Frontal cortex (tissue), 4 donors: ENCODE results near the gene CA10. TPM values are rescaled to one million over a fixed set of nuclear protein-coding genes. Genes with fewer than 3 reads are reported as not detected.

Experiments
- DNase-seq, 2 donors: peaks; one replicate each; pipeline ENCODE4 v3.0.0; 2012; ENCODE audit warnings: low spot score in 2 of 2
- FAIRE-seq: peaks from 2 replicates; lab custom pipeline; 2012; peaks lifted over from hg19 to GRCh38; lab: Jason Lieb, UNC
- total RNA-seq: library from RNA; depleted of rRNA; stranded (reverse); fragments of >200 nt; gene quantifications from one replicate; pipeline ENCODE4 v1.2.3, GENCODE V29; 2014
- donor health status: control.
- donor health status: control.
- donor health status: control.

The CA10 gene
- total RNA-seq, 1 donor from 2014 or later, result 39.5 TPM

DNA sequence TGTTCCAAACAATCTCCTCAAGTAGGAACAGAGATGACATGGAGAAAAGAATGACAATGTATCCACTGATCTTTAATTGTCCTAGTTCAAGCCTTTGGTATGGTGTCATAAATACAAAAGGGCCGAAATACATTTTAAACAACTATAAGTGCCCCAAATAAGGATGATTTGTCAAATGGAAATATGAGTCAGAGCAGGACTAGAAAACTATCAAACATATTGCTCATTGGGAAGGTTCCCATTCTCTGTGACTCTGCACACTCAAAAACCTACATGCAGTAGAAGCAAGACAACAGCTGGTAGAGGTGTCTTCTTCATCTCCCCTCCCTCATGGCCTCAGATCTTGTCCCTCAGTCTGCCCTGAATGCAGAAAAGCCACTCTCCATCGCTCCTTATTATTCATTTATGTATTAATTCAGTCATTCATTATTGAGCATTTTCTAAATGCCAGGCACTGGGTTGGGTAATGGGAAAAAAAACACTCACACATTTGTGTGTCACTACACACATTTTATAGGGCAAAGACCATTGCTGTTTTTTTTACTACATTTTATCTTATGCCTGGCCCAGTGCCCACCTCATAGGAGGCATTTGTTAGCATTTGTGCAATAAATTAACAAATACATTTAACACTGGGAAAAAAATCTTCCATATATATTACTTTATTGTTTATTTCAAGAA is 10.1 kb downstream of the CA10 start:
- FAIRE-seq (no peak), DNase-seq (no peak)

DNA sequence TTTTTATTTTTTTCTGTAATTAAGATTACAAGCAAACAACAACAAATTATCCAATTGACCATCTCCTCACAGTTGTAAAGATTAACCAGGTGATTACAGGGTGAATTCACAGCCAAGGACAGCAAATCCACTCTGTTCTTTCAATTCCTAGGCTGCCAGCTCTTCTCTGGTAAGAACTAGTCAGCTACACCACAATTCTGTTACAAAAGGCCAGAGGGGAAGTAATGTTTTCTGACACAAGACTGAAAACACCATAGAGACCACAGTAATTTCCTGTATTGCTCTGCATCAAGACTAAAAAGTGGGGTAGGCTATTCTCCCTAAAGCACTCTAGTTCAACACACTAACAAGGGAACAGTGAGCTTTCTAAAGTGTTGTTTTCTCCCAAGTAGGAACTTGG is 10.6 kb downstream of the CA10 start:
- FAIRE-seq, result no peak
- no peak for DNase-seq

DNA sequence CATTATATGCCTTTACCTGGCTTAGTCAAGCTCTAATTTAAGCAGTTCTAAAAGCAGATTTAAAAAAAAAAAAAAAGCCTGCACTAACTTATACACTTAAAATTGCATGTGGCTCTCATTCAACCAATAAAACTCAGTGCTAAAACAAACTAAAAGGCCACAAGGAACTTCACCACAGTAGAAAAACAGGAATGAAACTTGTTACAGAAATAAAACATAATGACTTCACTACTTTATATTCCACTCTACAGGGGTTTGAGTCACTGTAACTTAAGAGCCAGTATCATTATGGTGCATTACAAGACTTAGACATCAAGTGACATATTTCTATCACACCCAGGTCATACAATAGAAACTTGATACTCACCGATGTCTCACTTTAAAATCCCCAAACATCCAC is 11.1 kb downstream of the CA10 start:
- no peak for DNase-seq

DNA sequence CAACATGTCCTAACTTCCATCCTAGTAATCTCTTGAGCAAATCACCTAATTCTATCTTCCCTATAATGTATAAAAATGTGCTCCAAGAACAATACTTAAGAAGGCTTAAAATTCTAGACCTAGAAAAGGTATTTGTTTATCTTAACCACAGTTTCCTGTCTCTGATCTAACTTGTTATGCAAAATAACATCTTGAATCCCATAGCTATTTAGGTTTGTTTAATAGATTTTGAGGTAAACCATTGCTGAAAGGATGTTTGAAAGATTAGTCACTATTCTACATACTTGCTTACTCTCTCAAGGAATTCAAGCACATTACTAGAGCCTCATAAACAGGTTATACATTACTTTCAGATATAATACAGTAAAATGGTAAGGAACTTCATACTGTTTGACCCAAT is 13.0 kb downstream of the CA10 start:
- DNase-seq (no peak), FAIRE-seq (no peak)

More for the DNA sequence above, 11.1 kb downstream of the CA10 start:
- no peak for FAIRE-seq

DNA sequence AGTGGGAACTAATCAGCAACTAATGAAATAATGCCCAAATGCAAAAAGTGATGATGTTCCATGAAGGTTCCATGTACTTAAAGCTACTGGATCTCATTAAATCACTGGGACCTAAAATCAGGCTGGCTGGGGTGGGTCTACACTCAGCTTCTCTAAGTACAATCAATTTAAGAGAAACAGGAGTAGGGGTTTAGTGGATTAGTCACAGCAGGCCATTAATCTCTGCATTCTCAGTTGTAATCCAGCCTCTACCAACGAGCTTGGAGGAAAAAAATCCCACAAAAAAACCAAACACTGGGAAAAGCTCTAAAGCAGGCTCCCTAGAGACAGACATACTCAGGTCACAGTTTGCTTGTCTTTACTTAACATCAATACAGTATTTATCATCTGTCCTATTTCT is 15.0 kb downstream of the CA10 start:
- DNase-seq (no peak), FAIRE-seq (no peak)

DNA sequence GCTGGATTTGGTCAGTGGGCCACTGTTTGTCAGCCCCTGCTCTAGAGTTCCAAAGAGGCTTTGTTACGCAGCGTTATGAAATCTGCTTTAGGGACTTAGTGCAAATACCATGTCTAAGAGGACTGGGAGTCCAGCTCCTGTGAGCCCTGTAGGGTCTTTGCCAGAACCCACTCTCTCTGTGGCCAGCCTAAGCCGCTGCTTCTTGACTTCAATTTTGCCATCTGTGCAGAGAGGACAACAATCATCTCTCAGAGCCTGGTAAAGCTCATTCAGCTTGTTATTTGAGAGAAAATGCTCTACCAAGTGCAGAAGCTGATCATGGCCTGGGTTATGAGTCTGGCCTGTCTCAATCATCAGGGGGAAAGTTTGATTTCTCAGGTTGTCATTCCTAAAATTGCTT is 17.9 kb downstream of the CA10 start:
- FAIRE-seq, result no peak
- DNase-seq, result no peak

DNA sequence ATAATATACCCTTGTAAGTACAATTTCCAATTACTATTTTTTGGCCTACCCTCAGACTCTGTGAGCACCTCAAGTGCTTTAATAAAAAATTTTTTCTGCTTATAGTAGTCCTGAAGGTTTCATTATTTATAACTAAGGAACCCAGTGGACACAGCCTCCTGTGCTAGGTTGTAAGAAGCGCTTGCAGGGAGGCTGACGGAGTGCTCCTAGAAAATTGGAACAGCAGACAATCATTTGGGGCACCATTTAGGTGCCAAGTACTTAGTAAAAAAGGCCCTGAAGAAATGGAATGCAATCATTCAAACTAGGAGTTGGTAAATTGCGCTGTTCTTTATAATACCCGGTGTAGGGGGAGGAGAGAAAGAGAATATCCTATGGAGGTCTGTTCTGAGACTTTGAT is 19.8 kb downstream of the CA10 start:
- DNase-seq (no peak), FAIRE-seq (no peak)

DNA sequence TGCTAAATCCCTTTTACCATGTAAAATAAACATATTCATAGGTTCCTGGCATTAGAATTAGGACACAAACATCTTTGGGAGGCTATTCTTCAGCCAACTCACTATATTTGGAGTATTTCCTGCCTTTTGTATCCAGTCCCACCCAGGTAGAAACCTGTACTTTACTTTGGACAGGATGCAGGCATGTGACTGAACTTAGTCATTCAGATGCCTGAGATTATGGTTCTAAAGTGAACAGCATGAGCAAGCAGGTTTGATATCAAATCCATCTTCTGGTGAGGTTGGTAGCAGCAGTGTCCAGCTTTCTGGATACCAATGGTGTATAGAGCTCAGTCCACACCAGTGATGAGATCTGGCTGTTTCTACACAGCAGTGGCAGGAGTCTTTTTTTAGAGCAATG is 20.2 kb downstream of the CA10 start:
- no peak for FAIRE-seq
- no peak for DNase-seq

DNA sequence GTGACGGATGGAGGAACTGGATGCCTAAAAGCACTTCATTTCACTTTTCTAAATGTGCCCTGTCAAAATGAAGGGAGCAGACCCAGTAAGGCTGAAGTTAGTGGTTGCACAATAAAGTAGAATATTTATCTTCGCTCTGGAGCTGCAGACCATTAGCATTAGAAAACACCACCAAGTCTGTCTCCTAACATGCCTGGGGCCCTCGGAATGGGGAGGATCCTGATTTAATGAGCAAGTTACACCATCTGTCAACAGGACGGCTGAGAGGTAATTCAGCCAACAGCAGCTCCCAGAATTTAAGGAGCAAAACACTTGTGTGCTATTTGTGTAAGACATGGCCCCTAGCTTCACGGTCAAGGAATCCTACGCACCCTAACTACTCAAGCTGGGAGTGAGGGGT is 22.3 kb downstream of the CA10 start:
- no peak for DNase-seq
- no peak for FAIRE-seq

DNA sequence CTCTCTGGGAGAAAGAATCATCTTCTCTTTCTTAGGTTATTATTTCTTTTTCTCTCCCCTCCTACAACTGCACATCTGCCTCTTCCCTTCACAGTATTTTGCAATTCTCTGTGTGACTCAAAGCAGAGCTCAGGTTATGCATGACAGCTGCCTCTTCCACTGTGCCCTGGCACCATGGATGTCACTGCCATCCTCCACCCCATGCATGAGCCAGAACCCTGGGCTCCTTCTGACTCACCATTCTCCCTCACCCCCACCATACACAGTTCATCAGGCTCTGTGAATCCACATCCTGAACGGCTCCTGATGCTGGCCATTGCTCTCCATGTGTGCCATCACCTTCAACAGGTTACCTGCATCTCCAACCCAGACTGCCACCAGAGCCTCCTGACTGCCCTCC is 23.9 kb downstream of the CA10 start:
- FAIRE-seq (no peak), DNase-seq (no peak)

DNA sequence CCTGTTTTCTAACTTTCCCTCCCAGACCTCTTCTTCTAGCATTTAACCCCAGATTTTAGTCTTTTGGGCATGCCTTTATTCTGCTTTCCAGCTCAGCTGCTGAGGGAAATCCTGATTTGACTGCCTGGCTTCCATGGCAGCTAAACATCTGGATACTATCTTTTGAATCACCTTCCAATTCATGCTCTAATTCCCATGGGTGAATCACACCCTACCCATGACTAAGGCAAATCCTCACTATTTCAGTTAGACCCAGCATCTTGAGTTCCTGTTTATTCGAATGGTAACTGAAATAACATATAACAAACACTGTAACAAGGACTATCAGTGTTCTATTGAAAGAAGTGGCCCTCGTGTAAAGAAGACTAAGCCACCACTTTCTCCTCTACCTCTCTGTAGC is 29.8 kb downstream of the CA10 start:
- FAIRE-seq (no peak), DNase-seq (no peak)

DNA sequence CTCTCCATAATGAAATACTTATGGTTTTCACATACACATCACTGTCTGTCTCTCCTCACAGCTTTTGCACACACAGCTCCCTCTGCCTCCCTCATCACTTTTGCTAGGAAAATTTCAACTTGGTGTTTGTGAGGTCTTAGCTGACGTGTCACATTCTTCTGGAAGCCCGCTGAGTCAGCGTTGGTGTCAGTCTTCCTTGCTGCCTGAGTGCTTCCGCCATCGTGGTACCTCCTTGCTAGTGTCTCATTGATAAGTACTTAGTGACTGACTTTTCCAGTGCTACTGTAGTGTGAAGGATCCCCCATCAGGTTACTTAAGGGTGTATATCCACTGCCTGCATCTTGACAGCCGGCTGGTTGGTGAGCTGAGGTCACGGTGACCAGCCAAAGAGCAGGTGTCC is 33.5 kb downstream of the CA10 start:
- no peak for DNase-seq
- no peak for FAIRE-seq

DNA sequence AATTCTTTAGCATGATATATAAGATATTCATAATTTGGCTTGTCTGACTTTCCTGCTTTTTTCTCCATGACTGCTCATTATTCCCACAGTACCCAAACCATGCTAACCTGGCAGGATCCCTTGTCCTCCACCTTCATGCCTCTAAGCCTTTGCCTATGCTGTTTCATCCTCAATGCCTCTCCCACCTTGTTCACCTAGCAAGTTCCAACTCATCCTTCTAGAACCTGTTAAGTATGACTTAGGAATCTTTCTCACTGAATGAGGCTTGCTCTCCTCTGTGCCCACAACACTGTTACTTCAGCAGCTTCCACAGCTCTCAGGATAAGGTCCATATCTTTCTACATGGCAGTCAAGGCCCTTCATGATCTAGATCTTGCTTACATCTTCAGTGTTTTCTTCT is 34.0 kb downstream of the CA10 start:
- FAIRE-seq, result no peak
- no peak for DNase-seq

DNA sequence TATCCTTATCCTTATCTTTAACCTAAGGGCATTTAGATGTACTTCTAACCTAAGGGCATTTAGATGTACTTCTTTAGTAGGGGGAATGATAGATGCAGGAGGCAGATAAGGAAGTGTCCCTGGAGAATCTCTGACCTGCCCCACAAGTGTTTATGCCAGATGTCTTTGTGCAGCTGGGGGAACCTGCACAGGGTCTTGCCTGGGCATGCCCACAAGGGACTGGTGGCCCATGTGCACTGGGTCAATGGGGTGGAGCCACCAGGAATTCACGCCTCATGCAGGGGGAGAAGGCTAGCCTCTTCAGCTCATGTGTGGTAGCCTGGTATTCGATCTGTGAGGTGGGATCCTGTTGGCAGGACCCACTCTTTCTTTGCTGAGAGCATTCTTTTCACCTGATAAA is 38.0 kb downstream of the CA10 start:
- DNase-seq (no peak), FAIRE-seq (no peak)

DNA sequence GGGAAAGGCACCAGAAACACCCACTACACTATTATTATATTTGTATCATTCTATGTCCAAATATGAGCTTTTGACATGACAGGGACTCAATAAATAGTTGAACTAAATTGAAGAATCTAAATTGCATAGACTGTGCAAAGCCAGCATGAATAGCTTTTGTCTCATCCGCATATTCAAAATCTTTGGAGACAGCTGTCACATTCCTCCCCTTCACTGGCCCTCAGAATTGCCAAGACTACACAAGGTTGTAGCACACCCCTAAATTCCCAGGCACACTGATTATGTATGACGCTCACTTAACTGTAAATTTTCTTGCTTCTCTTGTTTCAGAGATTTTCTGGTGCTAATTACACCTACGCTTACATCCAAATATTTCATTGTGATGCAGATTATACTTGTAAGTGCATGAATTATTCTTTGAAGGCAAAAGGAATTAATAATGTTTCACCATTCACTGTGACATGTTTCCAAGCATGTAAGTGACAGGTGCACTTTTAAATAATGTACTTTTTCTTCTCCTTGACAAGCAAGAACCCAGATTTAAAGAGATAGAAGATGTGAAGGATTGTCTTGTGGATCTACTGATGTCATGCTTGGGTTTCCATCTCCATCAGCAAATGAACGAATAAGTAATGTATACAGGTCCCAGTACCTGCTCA is 47.5 kb downstream of the CA10 start:
- FAIRE-seq, result no peak

DNA sequence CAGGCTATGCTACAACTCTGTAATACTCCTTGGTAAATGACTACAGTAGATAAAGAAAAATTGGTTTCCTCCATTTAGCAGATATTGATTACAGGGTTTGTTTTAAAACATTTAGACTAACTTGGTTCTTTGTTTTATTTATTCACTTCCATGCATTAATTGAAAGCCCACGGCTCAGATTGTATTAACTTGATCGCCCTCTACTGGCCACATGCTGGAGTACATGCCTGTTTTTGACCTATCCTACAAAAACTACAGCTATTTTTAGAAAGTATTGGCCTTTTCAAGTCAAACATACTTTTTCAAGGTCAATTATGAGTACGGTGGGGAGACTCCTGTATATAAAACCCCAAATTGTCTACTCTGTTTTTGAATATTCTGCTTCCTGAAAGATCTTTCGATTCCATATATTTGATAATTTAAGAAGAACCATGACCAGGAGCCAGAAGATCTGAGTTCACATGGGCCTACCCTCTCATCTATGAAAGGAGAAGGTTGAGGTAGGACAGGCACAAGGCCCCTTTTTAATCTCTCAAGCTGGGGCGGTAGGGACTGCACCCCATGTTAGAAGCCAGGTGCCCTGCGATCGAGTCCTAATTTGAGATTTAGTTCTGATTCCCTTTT is 51.8 kb downstream of the CA10 start:
- DNase-seq (peak; percentile 19 to 42), FAIRE-seq (peak; percentile 76)

More for the DNA sequence above, 47.5 kb downstream of the CA10 start:
- no peak for DNase-seq

DNA sequence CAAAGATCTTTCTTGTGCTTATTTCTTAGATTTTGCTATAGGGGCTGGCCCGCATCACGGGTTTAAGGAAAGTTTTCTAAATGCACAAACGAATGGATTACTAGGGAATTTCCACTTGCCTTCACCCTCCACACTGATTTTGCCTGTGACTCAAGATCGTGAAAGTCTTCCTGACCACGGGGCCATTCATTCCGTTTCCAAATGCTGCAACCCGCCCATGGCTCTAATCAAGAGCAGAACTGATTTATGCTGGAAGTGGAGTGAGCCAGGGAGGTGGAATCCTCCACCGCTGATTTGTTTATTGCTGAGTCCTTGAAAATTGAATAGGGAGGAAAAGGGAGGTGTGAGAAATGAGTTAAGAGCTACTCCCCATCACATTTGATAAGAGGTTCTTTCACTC is 52.4 kb downstream of the CA10 start:
- DNase-seq (no peak), FAIRE-seq (no peak)

DNA sequence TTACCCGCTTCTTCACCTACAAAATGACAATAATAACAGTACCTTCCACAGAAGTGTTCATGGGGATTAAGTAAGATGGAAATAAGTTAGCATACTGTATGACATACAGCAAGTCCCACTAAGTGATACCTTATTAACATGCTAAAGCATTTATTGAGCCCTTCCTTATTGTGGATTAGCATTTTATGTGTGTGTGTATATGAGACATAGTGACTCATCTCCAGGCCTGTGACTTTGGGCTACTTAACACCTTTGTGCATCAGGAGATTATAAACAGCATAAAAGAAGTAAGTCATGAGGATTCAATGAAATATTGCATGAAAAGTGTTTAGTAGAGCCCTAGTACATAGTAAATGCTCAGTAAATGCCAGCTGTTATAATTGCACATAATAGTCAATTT is 52.9 kb downstream of the CA10 start:
- DNase-seq (no peak), FAIRE-seq (no peak)

DNA sequence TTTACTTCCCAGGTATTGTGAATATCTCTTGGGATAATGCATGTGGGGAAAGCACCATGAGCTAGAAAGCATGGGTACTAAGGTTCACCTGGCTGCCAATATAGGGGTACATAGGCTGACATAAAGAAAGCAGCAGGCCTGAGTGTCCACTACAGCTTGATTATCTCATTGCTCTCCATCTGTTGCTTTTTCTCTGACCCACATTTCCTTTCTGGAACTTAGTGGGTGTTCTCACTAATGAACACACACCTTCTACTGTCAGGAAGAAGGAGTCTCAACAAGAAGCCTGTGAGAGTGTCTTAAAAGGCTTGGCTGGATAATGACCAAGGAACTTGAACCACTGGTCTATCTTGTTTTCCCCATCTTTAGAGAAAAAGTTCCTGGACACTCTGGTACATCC is 62.5 kb downstream of the CA10 start:
- no peak for DNase-seq
- FAIRE-seq, result no peak

DNA sequence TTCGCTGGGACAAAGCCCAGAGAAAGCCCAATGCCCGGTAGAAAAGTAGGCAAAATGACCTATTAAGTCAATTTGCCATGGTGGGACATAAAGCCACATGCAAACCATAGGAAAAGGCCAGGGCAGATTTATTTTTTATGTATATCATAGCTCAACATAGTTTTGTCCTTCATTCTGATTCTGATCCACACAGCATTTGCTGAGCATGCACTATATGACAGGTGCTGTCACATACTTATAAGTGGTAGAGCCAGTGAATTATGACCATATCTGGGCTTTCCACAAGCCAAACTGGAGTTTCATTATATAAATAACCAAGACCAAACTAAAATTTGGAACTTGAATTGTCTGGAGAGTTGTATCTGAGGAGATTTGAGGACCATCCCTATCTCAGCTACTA is 74.3 kb downstream of the CA10 start:
- no peak for FAIRE-seq

DNA sequence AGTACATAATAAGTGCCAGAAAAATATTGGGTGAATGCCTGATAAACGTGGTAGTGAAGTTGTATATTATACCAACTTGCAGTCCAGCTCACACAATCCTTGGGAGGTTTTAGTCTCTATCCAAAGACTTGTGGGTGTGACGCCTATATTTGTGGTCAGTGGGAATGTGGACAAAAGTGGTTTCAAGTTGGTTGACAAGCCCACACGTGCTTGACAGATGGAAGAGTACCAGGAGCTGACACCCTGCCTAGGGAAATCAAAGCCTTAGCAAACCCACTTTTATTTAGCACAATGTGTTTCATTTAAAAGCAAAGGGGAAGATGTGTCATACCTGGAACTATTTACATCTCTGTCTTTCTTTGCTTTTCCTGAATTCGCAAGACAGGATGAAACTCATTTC is 79.0 kb downstream of the CA10 start:
- no peak for DNase-seq
- FAIRE-seq, result no peak

More for the DNA sequence above, 74.3 kb downstream of the CA10 start:
- DNase-seq, result no peak

DNA sequence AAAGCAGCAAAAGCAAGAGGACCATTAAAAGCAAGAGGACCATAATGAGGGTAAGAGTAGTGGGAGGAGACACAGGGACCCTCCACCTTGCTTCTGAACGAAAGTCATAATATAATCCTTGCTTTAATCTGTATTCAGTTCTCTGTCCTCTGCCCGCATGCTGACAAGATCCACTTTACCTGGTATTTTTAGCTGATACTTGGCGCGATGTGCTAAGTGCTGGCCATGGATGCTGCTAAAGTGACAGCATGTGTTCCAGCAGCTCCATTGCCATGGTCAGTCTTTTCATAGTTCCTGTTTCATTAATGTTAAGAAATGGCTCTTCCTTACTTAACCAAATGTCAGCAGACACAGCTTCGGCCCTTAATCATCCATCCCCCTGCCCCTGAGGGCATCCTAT is 86.8 kb downstream of the CA10 start:
- FAIRE-seq, result no peak

More for the DNA sequence above, 86.8 kb downstream of the CA10 start:
- DNase-seq, result no peak
